ENCODE measurements around the gene MGAT3. TPM values are rescaled to one million over a fixed set of nuclear protein-coding genes. Genes with fewer than 3 reads are reported as not detected.

Gene MGAT3
- total and polyA plus RNA-seq, 2 experiments from 2014 or later = 7.0 to 20.0 TPM

GRCh38 chr22:39429186-39429585 lies 27.6 kb upstream of the MGAT3 start:
- peak overlapping the region; percentile 67 for H3K27ac ChIP-seq
- H3K27me3 ChIP-seq = no peaks in the 10 kb centered on the region
- no peaks in the 10 kb centered on the region for H3K4me1 ChIP-seq (ENCODE audit: insufficient read depth)
- no peaks in the 10 kb centered on the region for H3K9me2 ChIP-seq (replicated peaks; ENCODE audit: insufficient read depth)
- TF ChIP-seq EZH2 (IDR thresholded peaks at IDR 0.05; ENCODE audit: borderline replicate concordance) (no peak), EZH2phosphoT487 (IDR thresholded peaks at IDR 0.05; ENCODE audit: low read depth, severe bottlenecking, unreplicated experiment) (no peak)
- TF ChIP-seq, protein P1, sequence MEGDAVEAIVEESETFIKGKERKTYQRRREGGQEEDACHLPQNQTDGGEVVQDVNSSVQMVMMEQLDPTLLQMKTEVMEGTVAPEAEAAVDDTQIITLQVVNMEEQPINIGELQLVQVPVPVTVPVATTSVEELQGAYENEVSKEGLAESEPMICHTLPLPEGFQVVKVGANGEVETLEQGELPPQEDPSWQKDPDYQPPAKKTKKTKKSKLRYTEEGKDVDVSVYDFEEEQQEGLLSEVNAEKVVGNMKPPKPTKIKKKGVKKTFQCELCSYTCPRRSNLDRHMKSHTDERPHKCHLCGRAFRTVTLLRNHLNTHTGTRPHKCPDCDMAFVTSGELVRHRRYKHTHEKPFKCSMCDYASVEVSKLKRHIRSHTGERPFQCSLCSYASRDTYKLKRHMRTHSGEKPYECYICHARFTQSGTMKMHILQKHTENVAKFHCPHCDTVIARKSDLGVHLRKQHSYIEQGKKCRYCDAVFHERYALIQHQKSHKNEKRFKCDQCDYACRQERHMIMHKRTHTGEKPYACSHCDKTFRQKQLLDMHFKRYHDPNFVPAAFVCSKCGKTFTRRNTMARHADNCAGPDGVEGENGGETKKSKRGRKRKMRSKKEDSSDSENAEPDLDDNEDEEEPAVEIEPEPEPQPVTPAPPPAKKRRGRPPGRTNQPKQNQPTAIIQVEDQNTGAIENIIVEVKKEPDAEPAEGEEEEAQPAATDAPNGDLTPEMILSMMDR (IDR thresholded peaks at IDR 0.05; ENCODE audit: poor library complexity) = no peak
- no peak overlapping the region for H3K4me3 ChIP-seq
- DNase-seq (ENCODE audit: low spot score) = peak; percentile 2
- no peaks in the 10 kb centered on the region for H3K79me2 ChIP-seq
- H2AFZ ChIP-seq = no peak overlapping the region
- no peaks in the 10 kb centered on the region for H4K20me1 ChIP-seq (ENCODE audit: insufficient read depth, poor library complexity, severe bottlenecking)
- WGBS (ENCODE audit: low lambda C conversion rate, missing lambda C conversion rate) = 96% methylated on average over 13 of the region's 13 CpGs
- no peaks in the 10 kb centered on the region for H3K9me3 ChIP-seq (ENCODE audit: low read depth)
- no peaks in the 10 kb centered on the region for H3K36me3 ChIP-seq (replicated peaks; ENCODE audit: insufficient read depth, low read depth)
- H3K4me2 ChIP-seq = no peak overlapping the region

- H3K4me2 ChIP-seq = no peak overlapping the region
- H3K79me2 ChIP-seq = no peaks in the 10 kb centered on the region
- H2AFZ ChIP-seq = no peak overlapping the region
- no peaks in the 10 kb centered on the region for H3K36me3 ChIP-seq (replicated peaks; ENCODE audit: insufficient read depth, low read depth)
- no peak overlapping the region for H3K27ac ChIP-seq
- H4K20me1 ChIP-seq (ENCODE audit: insufficient read depth, poor library complexity, severe bottlenecking) = no peaks in the 10 kb centered on the region
- WGBS (ENCODE audit: low lambda C conversion rate, missing lambda C conversion rate) = 96% methylated on average over 24 of the region's 27 CpGs
- DNase-seq (ENCODE audit: low spot score) = peak; percentile 2
- no peaks in the 10 kb centered on the region for H3K9me3 ChIP-seq (ENCODE audit: low read depth)
- H3K9me2 ChIP-seq (replicated peaks; ENCODE audit: insufficient read depth) = no peaks in the 10 kb centered on the region
- H3K4me1 ChIP-seq (ENCODE audit: insufficient read depth) = no peaks in the 10 kb centered on the region
- no peak overlapping the region for H3K4me3 ChIP-seq
- no peaks in the 10 kb centered on the region for H3K27me3 ChIP-seq
- TF ChIP-seq EZH2 (IDR thresholded peaks at IDR 0.05; ENCODE audit: borderline replicate concordance) (no peak), EZH2phosphoT487 (IDR thresholded peaks at IDR 0.05; ENCODE audit: low read depth, severe bottlenecking, unreplicated experiment) (no peak)
- TF ChIP-seq, protein P1 (IDR thresholded peaks at IDR 0.05; ENCODE audit: poor library complexity) = no peak
These were observed 26.8 kb upstream of the MGAT3 start for GRCh38 chr22:39429916-39430575.

GRCh38 chr22:39430576-39431150 lies 26.1 kb upstream of the MGAT3 start:
- no peak overlapping the region for H2AFZ ChIP-seq
- 86% methylated on average over 10 of the region's 10 CpGs for WGBS (ENCODE audit: low lambda C conversion rate, missing lambda C conversion rate)
- no peaks in the 10 kb centered on the region for H4K20me1 ChIP-seq (ENCODE audit: insufficient read depth, poor library complexity, severe bottlenecking)
- DNase-seq (ENCODE audit: low spot score) = peak; percentile 1
- H3K27me3 ChIP-seq = no peaks in the 10 kb centered on the region
- H3K4me1 ChIP-seq (ENCODE audit: insufficient read depth) = no peaks in the 10 kb centered on the region
- TF ChIP-seq EZH2phosphoT487 (IDR thresholded peaks at IDR 0.05; ENCODE audit: low read depth, severe bottlenecking, unreplicated experiment) (no peak), EZH2 (IDR thresholded peaks at IDR 0.05; ENCODE audit: borderline replicate concordance) (no peak)
- TF ChIP-seq, protein P1 (IDR thresholded peaks at IDR 0.05; ENCODE audit: poor library complexity) = no peak
- H3K9me2 ChIP-seq (replicated peaks; ENCODE audit: insufficient read depth) = no peaks in the 10 kb centered on the region
- H3K79me2 ChIP-seq = no peaks in the 10 kb centered on the region
- H3K4me2 ChIP-seq = no peak overlapping the region
- no peaks in the 10 kb centered on the region for H3K9me3 ChIP-seq (ENCODE audit: low read depth)
- no peak overlapping the region for H3K27ac ChIP-seq
- H3K36me3 ChIP-seq (replicated peaks; ENCODE audit: insufficient read depth, low read depth) = no peaks in the 10 kb centered on the region
- H3K4me3 ChIP-seq = no peak overlapping the region
